GM12864 (cell line): ENCODE results near the gene CTIF.
A peak's percentile ranks its signal among the peaks of the same experiment; 100 is the strongest.

Experiments used
- DNase-seq: peaks from one replicate; pipeline ENCODE4 v3.0.0-alpha.2; 2011; ENCODE audit warnings: low read depth
- H3K4me3 ChIP-seq: 2 replicates; pipeline ENCODE4 v1.5.1; 2011; ENCODE audit warnings: mild to moderate bottlenecking, low read depth, low read length, control low read depth
- CTCF ChIP-seq: IDR thresholded peaks from 2 replicates; pipeline ENCODE4 v1.5.1; 2011; ENCODE audit warnings: low read depth, mild to moderate bottlenecking, moderate library complexity, low read length, control low read depth, inconsistent platforms; ENCODE audit errors: missing control alignments

The CTIF gene

GRCh38 chr18:48573632-48574283, 34.9 kb downstream of the CTIF start:
- peak; percentile 11 for TF ChIP-seq CTCF
- no peak overlapping the region for H3K4me3 ChIP-seq
- no peak for DNase-seq

- no peak for TF ChIP-seq CTCF
- DNase-seq, result no peak
- no peak overlapping the region for H3K4me3 ChIP-seq
Measured at GRCh38 chr18:48574667-48575300, 36.0 kb downstream of the CTIF start.

GRCh38 chr18:48575301-48575657, 36.4 kb downstream of the CTIF start:
- H3K4me3 ChIP-seq, result no peak overlapping the region
- no peak for TF ChIP-seq CTCF
- no peak for DNase-seq

GRCh38 chr18:48575658-48576456, 37.0 kb downstream of the CTIF start:
- no peak for TF ChIP-seq CTCF
- DNase-seq, result no peak
- no peak overlapping the region for H3K4me3 ChIP-seq

- no peak for DNase-seq
- H3K4me3 ChIP-seq, result no peak overlapping the region
- TF ChIP-seq CTCF, result no peak
Measured at GRCh38 chr18:48576457-48576771, 37.6 kb downstream of the CTIF start.

- DNase-seq, result no peak
- no peak for TF ChIP-seq CTCF
- no peak overlapping the region for H3K4me3 ChIP-seq
Measured at GRCh38 chr18:48577478-48578190, 38.8 kb downstream of the CTIF start.
